Measurements from ENCODE around the gene CA5A.

DNA sequence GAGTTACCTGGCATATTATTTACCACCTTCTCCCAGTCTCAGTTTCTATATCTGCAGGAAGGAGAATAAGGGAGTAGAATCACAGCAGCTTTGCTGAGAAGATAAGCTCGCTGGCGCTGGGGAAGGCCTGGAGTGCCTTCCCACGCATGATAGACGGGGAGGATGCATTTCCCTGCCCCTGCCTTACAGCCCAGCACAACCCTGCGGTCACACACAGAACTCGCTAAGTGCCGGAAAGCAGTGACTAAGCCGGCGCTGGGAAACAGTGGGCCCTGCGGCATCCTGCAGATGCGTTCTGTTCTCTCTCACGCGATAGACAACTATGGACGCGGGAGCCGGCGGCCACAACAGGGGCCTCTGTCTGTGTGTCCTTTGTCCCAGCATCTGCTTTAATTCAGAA lies 4.8 kb downstream of the CA5A start:
- TF ChIP-seq FOXM1 (IDR thresholded peaks at IDR 0.05; ENCODE audit: borderline replicate concordance, low read depth), result no peak
- TF ChIP-seq, protein P1, sequence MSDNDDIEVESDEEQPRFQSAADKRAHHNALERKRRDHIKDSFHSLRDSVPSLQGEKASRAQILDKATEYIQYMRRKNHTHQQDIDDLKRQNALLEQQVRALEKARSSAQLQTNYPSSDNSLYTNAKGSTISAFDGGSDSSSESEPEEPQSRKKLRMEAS (IDR thresholded peaks at IDR 0.05), result no peak
- TF ChIP-seq TEAD4 (IDR thresholded peaks at IDR 0.05), result no peak
- TF ChIP-seq, protein P2, sequence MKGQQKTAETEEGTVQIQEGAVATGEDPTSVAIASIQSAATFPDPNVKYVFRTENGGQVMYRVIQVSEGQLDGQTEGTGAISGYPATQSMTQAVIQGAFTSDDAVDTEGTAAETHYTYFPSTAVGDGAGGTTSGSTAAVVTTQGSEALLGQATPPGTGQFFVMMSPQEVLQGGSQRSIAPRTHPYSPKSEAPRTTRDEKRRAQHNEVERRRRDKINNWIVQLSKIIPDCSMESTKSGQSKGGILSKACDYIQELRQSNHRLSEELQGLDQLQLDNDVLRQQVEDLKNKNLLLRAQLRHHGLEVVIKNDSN (IDR thresholded peaks at IDR 0.05), result no peak
- TF ChIP-seq EP300 (IDR thresholded peaks at IDR 0.05; ENCODE audit: borderline replicate concordance), result no peak
- no peak for TF ChIP-seq TAF1 (IDR thresholded peaks at IDR 0.05; ENCODE audit: low read depth)
